G401.6 (cell line): ENCODE data around the gene TNFRSF4.

Source experiments
- FAIRE-seq: peaks from 2 replicates; lab custom pipeline; 2012; peaks lifted over from hg19 to GRCh38; lab: Jason Lieb, UNC

TNFRSF4 gene

GRCh38 chr1:1245178-1245816, 31.3 kb upstream of the TNFRSF4 start:
- no peak for FAIRE-seq

GRCh38 chr1:1244192-1244811, 30.3 kb upstream of the TNFRSF4 start:
- no peak for FAIRE-seq

GRCh38 chr1:1243807-1244191, 29.8 kb upstream of the TNFRSF4 start:
- FAIRE-seq: no peak

- FAIRE-seq: no peak
Observed at GRCh38 chr1:1243266-1243660, 29.3 kb upstream of the TNFRSF4 start.

- FAIRE-seq: no peak
Observed at GRCh38 chr1:1242461-1243265, 28.7 kb upstream of the TNFRSF4 start.

- no peak for FAIRE-seq
Observed at GRCh38 chr1:1241588-1242219, 27.8 kb upstream of the TNFRSF4 start.

GRCh38 chr1:1240822-1241587, 27.1 kb upstream of the TNFRSF4 start:
- no peak for FAIRE-seq

GRCh38 chr1:1240348-1240732, 26.4 kb upstream of the TNFRSF4 start:
- no peak for FAIRE-seq

- FAIRE-seq: no peak
Observed at GRCh38 chr1:1239614-1240347, 25.8 kb upstream of the TNFRSF4 start.

GRCh38 chr1:1239227-1239613, 25.3 kb upstream of the TNFRSF4 start:
- FAIRE-seq: no peak

- FAIRE-seq: no peak
Observed at GRCh38 chr1:1238702-1239178, 24.8 kb upstream of the TNFRSF4 start.

GRCh38 chr1:1237874-1238701, 24.1 kb upstream of the TNFRSF4 start:
- FAIRE-seq: no peak

GRCh38 chr1:1236945-1237873, 23.3 kb upstream of the TNFRSF4 start:
- no peak for FAIRE-seq

- FAIRE-seq: no peak
Observed at GRCh38 chr1:1236176-1236763, 22.3 kb upstream of the TNFRSF4 start.

GRCh38 chr1:1235016-1235744, 21.2 kb upstream of the TNFRSF4 start:
- FAIRE-seq: no peak

- FAIRE-seq: no peak
Observed at GRCh38 chr1:1234180-1234808, 20.3 kb upstream of the TNFRSF4 start.

- no peak for FAIRE-seq
Observed at GRCh38 chr1:1233567-1233892, 19.6 kb upstream of the TNFRSF4 start.
